NT2/D1 (cell line): Measurements from ENCODE around the gene GPR132.

ENCODE experiments used
- SUZ12 ChIP-seq: IDR thresholded peaks from 2 replicates; pipeline ENCODE4 v1.6.1; 2011; ENCODE audit not compliant: insufficient read length, insufficient read depth; ENCODE audit errors: extremely low read depth
- YY1 ChIP-seq: IDR thresholded peaks from 2 replicates; pipeline ENCODE4 v1.6.1; 2011; ENCODE audit not compliant: insufficient read length, insufficient read depth
- ZNF274 ChIP-seq: IDR thresholded peaks from 2 replicates; pipeline ENCODE4 v1.6.1; 2011; ENCODE audit warnings: mild to moderate bottlenecking, low read depth, low read length

GRCh38 chr14:105006831-105007592, 58.2 kb downstream of the GPR132 start:
- TF ChIP-seq ZNF274 (no peak), YY1 (no peak), SUZ12 (no peak)
